ENCODE data around the gene RNU1-1.

- TF ChIP-seq EGR1 (IDR thresholded peaks at IDR 0.05; ENCODE audit: borderline replicate concordance in 1 of 2, low read depth in 2 of 2, low read length in 2 of 2), result no peak
- no peak for TF ChIP-seq PBX3 (IDR thresholded peaks at IDR 0.05; ENCODE audit: insufficient replicate concordance, low read depth, low read length)
- TF ChIP-seq RELA (IDR thresholded peaks at IDR 0.05; ENCODE audit: borderline replicate concordance, partially characterized antibody), result no peak
- no peak for TF ChIP-seq KDM1A (IDR thresholded peaks at IDR 0.05; ENCODE audit: borderline replicate concordance)
- no peak for TF ChIP-seq CTCF (IDR thresholded peaks at IDR 0.05 in 2 of 3, conservative IDR thresholded peaks at IDR 0.05 in 1 of 3; ENCODE audit: control insufficient read depth in 2 of 3, extremely low read depth in 1 of 3, insufficient read depth in 1 of 3, low read depth in 3 of 3, low read length in 3 of 3)
- TF ChIP-seq PAX5 (IDR thresholded peaks at IDR 0.05; ENCODE audit: borderline replicate concordance, low read depth, low read length), result no peak
- TF ChIP-seq NR2C2 (IDR thresholded peaks at IDR 0.05; ENCODE audit: borderline replicate concordance, control insufficient read depth, insufficient read length, low read depth), result no peak
- TF ChIP-seq SKIL (IDR thresholded peaks at IDR 0.05; ENCODE audit: low read depth, poor library complexity, severe bottlenecking), result no peak
- no peak for TF ChIP-seq BHLHE40 (IDR thresholded peaks at IDR 0.05; ENCODE audit: borderline replicate concordance in 1 of 2, low read depth in 2 of 2, low read length in 1 of 2)
- no peak for TF ChIP-seq SP1 (IDR thresholded peaks at IDR 0.05; ENCODE audit: low read depth, low read length)
- TF ChIP-seq MXI1 (IDR thresholded peaks at IDR 0.05; ENCODE audit: low read depth, low read length), result no peak
- no peak for TF ChIP-seq ZSCAN29 (IDR thresholded peaks at IDR 0.05)
These were observed 39.8 kb downstream of the RNU1-1 start for GRCh38 chr1:16474166-16474800.

Measured in GM12878 (cell line).